Measurements from ENCODE around the gene CDNF.

Gene CDNF

GRCh38 chr10:14784459-14785055, 53.3 kb downstream of the CDNF start:
- no peak for DNase-seq

DNA sequence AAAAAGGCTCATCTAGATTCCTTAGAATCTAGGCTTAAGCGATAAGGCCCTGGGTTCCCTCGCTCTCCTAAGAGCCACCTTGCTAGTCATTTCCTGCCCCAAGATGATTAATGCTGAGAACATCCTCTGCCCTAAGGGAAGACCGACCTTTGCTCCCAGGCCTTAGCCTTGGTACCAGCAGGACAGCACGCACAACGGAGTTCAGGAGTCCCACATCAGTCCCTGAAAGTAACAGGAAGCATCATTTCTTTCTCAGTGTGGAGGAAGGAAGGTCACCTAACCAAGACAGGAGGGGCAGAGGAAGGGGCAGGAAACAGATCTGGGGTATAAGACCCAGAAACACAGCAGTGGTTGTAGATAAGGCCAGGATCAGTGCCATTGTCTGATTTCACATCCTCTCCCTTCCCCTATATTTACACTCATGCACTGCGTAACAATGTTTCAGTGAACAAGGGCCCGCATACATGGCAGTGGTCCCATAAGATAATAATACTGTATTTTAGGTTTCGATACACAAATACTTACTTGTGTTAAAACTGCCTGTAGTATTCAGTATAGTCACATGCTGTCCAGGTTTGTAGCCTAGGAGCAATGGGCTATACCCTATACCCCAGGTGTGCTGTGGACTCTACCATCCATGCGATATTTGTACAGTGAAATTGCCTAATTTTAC, 55.0 kb downstream of the CDNF start:
- DNase-seq: no peak

- DNase-seq: no peak
Measured at GRCh38 chr10:14781763-14782162, 56.1 kb downstream of the CDNF start.

DNA sequence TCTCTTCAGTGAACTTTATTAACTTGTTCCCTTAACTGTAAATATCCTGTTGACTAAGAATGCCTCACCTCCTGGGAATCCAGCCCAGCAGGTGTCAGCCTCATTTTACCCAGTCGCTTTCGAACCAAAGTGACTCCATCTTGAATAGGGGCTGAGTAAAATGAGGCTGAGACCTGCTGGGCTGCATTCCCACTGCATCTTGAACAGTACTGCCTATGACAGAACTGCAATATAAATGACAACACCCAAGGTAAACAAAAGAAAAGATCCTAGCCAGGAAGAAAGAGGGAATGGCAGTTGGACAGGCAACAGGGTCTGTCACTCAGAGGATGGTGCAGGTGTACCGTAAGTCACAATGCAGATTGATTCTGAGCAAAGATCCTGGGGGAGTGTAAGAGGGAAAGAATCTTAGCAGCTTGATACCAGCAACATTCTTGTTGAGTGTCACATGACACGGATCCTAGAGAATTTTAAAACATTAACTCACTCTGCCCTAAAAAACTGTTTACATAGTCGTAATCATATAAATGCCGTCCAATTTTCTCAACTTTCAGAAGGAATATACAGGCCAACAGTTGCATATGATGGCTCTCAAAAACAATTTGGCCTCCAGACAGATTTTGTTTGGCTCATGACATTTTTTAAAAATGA, 58.7 kb downstream of the CDNF start:
- no peak for DNase-seq

DNA sequence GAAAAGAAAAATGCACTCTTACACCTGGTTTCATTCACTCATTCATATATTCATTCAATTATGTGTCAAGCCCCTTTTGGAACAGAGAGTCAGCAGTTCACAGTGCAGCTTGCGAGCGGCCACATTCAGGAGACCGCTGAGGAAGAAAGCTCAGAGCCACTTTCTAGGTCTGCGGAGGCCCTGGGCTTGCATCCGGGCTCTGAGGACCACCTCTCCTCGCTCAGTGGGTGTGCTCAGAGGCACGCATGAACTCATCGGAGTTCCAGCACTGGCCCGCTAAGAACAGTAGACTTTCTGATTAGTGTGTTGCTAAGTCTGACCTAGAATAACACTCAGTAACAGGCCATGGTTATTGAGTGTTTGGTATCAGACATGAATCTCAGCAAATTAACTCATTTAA, 61.3 kb downstream of the CDNF start:
- no peak for DNase-seq

DNA sequence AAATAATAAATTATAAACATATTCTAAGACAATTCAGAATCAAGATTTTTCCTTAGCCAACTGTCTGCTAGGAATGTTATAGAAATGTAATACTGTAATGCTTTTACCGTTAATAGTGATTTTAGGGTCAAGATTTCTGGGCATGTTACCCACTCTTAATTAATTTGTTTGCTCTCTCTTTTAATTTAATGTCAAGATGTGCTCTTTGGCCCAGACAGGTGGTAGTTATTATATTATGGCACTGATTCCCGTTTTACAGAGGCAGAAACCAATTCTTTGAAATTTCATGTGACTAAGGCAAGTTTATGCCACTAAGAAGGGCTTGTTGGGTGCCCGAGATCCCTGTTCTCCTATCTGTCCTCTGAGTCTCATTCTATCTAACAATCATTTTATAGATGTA, 62.2 kb downstream of the CDNF start:
- DNase-seq: no peak

DNA sequence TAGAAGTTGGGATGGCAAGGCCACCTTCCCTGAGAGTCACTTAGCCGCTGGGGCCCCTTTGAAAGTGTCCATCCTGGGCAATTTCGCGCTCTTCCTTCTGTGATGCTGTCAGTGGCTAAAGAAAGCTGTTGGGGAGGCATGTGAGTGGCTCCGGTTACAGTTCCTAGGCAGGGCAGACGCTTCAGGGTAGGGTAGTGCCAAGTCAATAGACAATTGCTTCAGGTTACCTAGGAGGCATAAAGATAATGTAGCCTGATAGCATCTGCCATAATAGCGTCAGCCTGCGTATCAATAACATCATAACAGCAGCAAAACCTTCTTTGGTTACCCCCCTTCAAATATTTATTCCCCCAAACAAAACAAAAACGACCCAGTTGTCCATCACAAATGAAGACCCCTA, 63.0 kb downstream of the CDNF start, which contains the start of gene FAM107B:
FAM107B (minus strand) TSS at position 101 of the 400 bp plus-strand sequence. CDS start 234 bp downstream, outside the sequence.
- no peak for DNase-seq

DNA sequence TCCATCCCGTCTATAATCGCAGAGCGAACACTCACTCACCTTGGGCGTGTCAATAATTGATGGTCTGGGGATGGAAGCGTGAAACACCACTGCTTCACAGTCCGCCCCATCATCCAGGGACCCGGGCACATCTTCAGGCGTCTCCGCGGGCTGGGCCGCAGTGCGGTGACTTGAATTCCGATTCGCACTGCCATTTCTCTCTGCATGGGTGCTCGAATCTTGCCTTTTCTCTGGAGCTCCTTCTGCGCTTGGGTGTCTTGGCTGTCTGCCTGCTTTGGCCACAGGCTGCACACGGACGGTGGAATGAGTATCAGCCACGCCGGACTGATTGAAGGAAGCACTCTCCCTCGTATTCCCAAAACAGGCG, 63.6 kb downstream of the CDNF start:
- no peak for DNase-seq

- DNase-seq: no peak
Measured at GRCh38 chr10:14773551-14774213, 64.2 kb downstream of the CDNF start.

GRCh38 chr10:14772399-14772798, 65.4 kb downstream of the CDNF start:
- DNase-seq: no peak

DNA sequence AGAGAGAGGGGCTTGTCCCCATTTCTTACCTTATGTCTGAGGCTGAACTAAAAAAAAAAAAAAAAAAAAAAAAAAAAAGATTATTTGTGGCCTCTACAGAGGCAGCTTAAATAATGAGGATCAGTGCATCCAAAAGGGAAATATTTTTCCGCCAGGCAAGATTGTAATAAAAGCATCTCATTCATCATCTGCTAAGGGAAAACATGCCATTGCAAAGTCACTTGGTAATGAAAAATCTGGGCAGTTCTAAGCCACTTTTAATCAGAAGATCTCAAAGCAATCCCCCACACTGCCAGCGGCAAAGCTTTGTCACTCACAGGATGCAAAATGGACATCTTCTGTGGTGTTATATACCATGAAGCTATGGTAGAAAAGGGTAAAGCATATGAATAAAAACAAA, 66.9 kb downstream of the CDNF start:
- no peak for DNase-seq

All from NK-92 treated with Interleukin-12 subunit alpha and Interleukin-12 subunit beta, amount 100 ng/mL, for 24 hours (cell line).